ENCODE data around the gene GMDS. TPM values are rescaled to one million over a fixed set of nuclear protein-coding genes. Genes with fewer than 3 reads are reported as not detected.
A peak's percentile ranks its signal among the peaks of the same experiment; 100 is the strongest.

GMDS gene
- total and polyA plus RNA-seq, 2 donors (not counting 1 experiment from before 2014, with no cell fraction given), result 12.7 to 34.5 TPM

DNA sequence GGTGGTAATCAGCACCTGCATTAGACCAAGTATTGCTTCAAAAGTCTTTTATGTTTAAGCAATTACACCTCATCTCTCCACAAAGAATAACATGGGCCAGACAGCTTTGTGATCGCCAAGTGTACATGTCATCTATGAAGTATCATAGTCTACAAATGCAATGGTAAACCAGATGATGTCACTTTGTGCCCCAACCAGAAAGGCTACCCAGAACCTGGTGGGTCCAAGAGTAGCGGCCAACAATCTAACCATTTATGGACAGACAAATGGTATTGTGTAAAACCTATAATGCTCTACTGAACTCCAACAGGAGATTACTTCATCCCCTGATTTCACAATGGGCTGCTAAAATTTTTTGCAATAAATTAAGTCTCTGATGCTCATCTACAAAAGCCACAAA is 295.9 kb downstream of the GMDS start:
- TF ChIP-seq, protein P1, sequence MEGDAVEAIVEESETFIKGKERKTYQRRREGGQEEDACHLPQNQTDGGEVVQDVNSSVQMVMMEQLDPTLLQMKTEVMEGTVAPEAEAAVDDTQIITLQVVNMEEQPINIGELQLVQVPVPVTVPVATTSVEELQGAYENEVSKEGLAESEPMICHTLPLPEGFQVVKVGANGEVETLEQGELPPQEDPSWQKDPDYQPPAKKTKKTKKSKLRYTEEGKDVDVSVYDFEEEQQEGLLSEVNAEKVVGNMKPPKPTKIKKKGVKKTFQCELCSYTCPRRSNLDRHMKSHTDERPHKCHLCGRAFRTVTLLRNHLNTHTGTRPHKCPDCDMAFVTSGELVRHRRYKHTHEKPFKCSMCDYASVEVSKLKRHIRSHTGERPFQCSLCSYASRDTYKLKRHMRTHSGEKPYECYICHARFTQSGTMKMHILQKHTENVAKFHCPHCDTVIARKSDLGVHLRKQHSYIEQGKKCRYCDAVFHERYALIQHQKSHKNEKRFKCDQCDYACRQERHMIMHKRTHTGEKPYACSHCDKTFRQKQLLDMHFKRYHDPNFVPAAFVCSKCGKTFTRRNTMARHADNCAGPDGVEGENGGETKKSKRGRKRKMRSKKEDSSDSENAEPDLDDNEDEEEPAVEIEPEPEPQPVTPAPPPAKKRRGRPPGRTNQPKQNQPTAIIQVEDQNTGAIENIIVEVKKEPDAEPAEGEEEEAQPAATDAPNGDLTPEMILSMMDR (conservative IDR thresholded peaks at IDR 0.05 in 1 of 2, IDR thresholded peaks at IDR 0.05 in 1 of 2; ENCODE audit: low read depth in 1 of 2, low read length in 2 of 2), result no peak
- no peak for TF ChIP-seq EZH2 (IDR thresholded peaks at IDR 0.05; ENCODE audit: low read length, missing control alignments)
- Histone ChIP-seq H3K9me3 (ENCODE audit: control insufficient read depth, insufficient read depth, low read depth, low read length) (no peaks in the 10 kb centered on the region), H3K4me2 (ENCODE audit: extremely low read depth, insufficient read depth, low read length) (no peak overlapping the region), H2AFZ (ENCODE audit: low read length) (no peak overlapping the region), H3K36me3 (ENCODE audit: control insufficient read depth, insufficient read depth, low read length) (no peaks in the 10 kb centered on the region), H3K27ac (ENCODE audit: insufficient read depth, low read length) (no peak overlapping the region), H3K4me1 (ENCODE audit: control insufficient read depth, extremely low read depth, insufficient read depth, low read length) (no peaks in the 10 kb centered on the region), H3K79me2 (ENCODE audit: control insufficient read depth, insufficient read depth, low read length) (no peaks in the 10 kb centered on the region), H3K9ac (ENCODE audit: insufficient read depth, low read length) (no peak overlapping the region), H4K20me1 (ENCODE audit: control insufficient read depth, extremely low read depth, insufficient read depth, low read length) (no peaks in the 10 kb centered on the region), H3K27me3 (ENCODE audit: control insufficient read depth, insufficient read depth, low read length) (no peaks in the 10 kb centered on the region), H3K4me3 (replicated peaks in 1 of 4; ENCODE audit: control extremely low read depth in 1 of 4, insufficient read depth in 1 of 4, low read depth in 3 of 4, low read length in 4 of 4) (no peak overlapping the region)
- DNase-seq (ENCODE audit: low read depth in 2 of 2), result peak; percentile 62 to 68

DNA sequence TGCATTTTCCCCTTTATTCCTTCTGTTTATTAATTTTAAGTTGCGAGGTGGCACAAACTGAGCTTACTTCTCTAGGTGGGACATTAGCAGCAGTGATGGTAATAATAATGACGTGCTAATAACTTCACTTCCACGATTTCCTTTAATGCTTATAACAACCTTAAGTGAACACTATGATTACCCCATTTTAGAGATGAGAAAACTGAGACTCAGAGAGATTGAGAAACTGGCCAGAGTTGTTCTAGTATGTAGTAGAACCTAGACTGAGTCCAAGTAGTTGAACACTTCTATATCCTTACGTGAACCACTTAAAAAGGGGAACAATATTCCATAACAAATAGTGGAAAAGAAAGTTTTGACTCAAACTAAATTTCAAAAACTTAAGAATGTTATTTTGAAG is 297.5 kb downstream of the GMDS start:
- Histone ChIP-seq H2AFZ (ENCODE audit: low read length) (no peak overlapping the region), H3K36me3 (ENCODE audit: control insufficient read depth, insufficient read depth, low read length) (no peaks in the 10 kb centered on the region), H3K27me3 (ENCODE audit: control insufficient read depth, insufficient read depth, low read length) (no peaks in the 10 kb centered on the region), H3K4me2 (ENCODE audit: extremely low read depth, insufficient read depth, low read length) (no peak overlapping the region), H3K27ac (ENCODE audit: insufficient read depth, low read length) (no peak overlapping the region), H3K9ac (ENCODE audit: insufficient read depth, low read length) (no peak overlapping the region), H4K20me1 (ENCODE audit: control insufficient read depth, extremely low read depth, insufficient read depth, low read length) (no peaks in the 10 kb centered on the region), H3K79me2 (ENCODE audit: control insufficient read depth, insufficient read depth, low read length) (no peaks in the 10 kb centered on the region), H3K4me1 (ENCODE audit: control insufficient read depth, extremely low read depth, insufficient read depth, low read length) (no peaks in the 10 kb centered on the region), H3K4me3 (replicated peaks in 1 of 4; ENCODE audit: control extremely low read depth in 1 of 4, insufficient read depth in 1 of 4, low read depth in 3 of 4, low read length in 4 of 4) (no peak overlapping the region), H3K9me3 (ENCODE audit: control insufficient read depth, insufficient read depth, low read depth, low read length) (no peaks in the 10 kb centered on the region)
- no peak for DNase-seq (ENCODE audit: low read depth in 2 of 2)
- TF ChIP-seq, protein P1 (conservative IDR thresholded peaks at IDR 0.05 in 1 of 2, IDR thresholded peaks at IDR 0.05 in 1 of 2; ENCODE audit: low read depth in 1 of 2, low read length in 2 of 2), result no peak
- TF ChIP-seq EZH2 (IDR thresholded peaks at IDR 0.05; ENCODE audit: low read length, missing control alignments), result no peak

DNA sequence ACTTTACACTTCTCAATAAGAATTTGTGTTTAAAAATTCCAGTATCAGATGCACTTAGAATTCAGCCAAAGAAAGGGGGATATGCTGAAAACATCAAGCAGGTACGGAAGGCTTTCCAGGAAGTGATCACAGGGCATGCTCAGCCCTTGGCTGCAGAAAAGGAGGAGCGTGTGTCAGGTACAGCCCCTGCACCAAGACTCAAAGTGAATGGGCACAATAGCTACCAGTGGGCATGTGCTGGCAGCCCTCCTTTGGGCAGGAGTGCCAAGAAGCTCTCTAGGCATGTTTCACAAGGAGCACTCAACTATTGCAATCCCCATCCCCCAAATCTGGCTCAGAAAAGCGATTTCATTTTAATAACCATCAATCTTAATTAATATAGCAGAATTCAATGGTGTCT is 298.8 kb downstream of the GMDS start:
- H3K27me3 ChIP-seq (ENCODE audit: control insufficient read depth, insufficient read depth, low read length), result no peaks in the 10 kb centered on the region
- no peak for TF ChIP-seq EZH2 (IDR thresholded peaks at IDR 0.05; ENCODE audit: low read length, missing control alignments)
- TF ChIP-seq, protein P1 (conservative IDR thresholded peaks at IDR 0.05 in 1 of 2, IDR thresholded peaks at IDR 0.05 in 1 of 2; ENCODE audit: low read depth in 1 of 2, low read length in 2 of 2), result no peak
- DNase-seq (ENCODE audit: low read depth in 2 of 2), result no peak
- H2AFZ ChIP-seq (ENCODE audit: low read length), result no peak overlapping the region
- no peak overlapping the region for H3K4me2 ChIP-seq (ENCODE audit: extremely low read depth, insufficient read depth, low read length)
- H3K4me3 ChIP-seq (replicated peaks in 1 of 4; ENCODE audit: control extremely low read depth in 1 of 4, insufficient read depth in 1 of 4, low read depth in 3 of 4, low read length in 4 of 4), result no peak overlapping the region
- no peaks in the 10 kb centered on the region for H3K36me3 ChIP-seq (ENCODE audit: control insufficient read depth, insufficient read depth, low read length)
- H3K4me1 ChIP-seq (ENCODE audit: control insufficient read depth, extremely low read depth, insufficient read depth, low read length), result no peaks in the 10 kb centered on the region
- H3K9me3 ChIP-seq (ENCODE audit: control insufficient read depth, insufficient read depth, low read depth, low read length), result no peaks in the 10 kb centered on the region
- H4K20me1 ChIP-seq (ENCODE audit: control insufficient read depth, extremely low read depth, insufficient read depth, low read length), result no peaks in the 10 kb centered on the region
- H3K9ac ChIP-seq (ENCODE audit: insufficient read depth, low read length), result no peak overlapping the region
- no peak overlapping the region for H3K27ac ChIP-seq (ENCODE audit: insufficient read depth, low read length)
- no peaks in the 10 kb centered on the region for H3K79me2 ChIP-seq (ENCODE audit: control insufficient read depth, insufficient read depth, low read length)

All from fibroblast of lung (primary cell).